Ovary (tissue), 3 donors: ENCODE data around the gene NFKBIL1.

ENCODE experiments used
- CTCF ChIP-seq, 3 donors: fragments of 450-650 bp in 2 of 3; fragments of 200-600 bp in 1 of 3; IDR thresholded peaks; one replicate each; pipeline versions ENCODE4 v1.5.1 to v1.8.0; 2016 to 2022; ENCODE audit warnings: antibody characterized with exemption in 3 of 3, mild to moderate bottlenecking in 1 of 3
- EP300 ChIP-seq: sonication (generic); formaldehyde crosslinking; IDR thresholded peaks from one replicate; pipeline ENCODE4 v1.6.1; 2017; ENCODE audit warnings: antibody characterized with exemption
- donor health status: DM: no; HTN: no; CAD: no.

DNA sequence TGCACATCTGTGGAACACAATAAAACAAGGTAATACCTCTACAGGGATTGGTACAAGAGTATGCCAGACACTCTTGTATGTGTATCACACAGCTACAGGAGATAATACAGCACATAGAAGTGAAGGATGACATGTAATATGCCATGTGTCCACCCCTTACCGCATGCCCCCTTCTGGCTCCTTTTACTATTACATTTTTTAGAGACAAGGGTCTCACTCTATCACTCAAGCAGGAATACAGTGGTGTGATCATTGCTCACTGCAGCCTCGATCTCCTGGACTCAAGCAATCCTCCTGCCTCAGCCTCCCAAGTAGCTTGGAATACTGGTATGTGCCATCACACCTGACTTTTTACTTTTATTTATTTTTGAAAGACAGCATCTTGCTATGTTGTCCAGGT is 49.6 kb downstream of the NFKBIL1 start:
- TF ChIP-seq CTCF (IDR thresholded peaks at IDR 0.05) (no peak), EP300 (no peak)
